HEK293T (cell line): ENCODE measurements around the gene CDH18.

ENCODE experiments used
- CTCF ChIA-PET: fragments of 350-600 bp; formaldehyde crosslinking; extraction: SDS; loops from one replicate; lab custom pipeline; 2021; ENCODE audit warnings: antibody characterized with exemption, inconsistent platforms; lab: Yijun Ruan, JAX
- POLR2A ChIA-PET: fragments of 350-600 bp; formaldehyde crosslinking; extraction: SDS; loops from one replicate; lab custom pipeline; 2020; ENCODE audit warnings: antibody characterized with exemption, inconsistent platforms; lab: Yijun Ruan, JAX
- DNase-seq: peaks from one replicate; pipeline ENCODE4 v3.0.0; 2012; ENCODE audit warnings: mixed read lengths; ENCODE audit errors: extremely low spot score
- ARNT ChIP-seq: fragments of 450-650 bp; IDR thresholded peaks from 2 replicates; pipeline ENCODE4 v1.6.1; 2017; ENCODE audit warnings: mild to moderate bottlenecking
- BHLHE40 ChIP-seq: fragments of 450-650 bp; IDR thresholded peaks from 2 replicates; pipeline ENCODE4 v1.6.1; 2016; ENCODE audit warnings: mild to moderate bottlenecking, moderate library complexity, borderline replicate concordance
- CTBP1 ChIP-seq: fragments of 450-650 bp; IDR thresholded peaks from 2 replicates; pipeline ENCODE4 v1.6.1; 2016; ENCODE audit warnings: borderline replicate concordance
- ELF4 ChIP-seq: fragments of 450-650 bp; IDR thresholded peaks from 2 replicates; pipeline ENCODE4 v1.6.1; 2017; ENCODE audit warnings: antibody characterized with exemption
- FOXA1 ChIP-seq: fragments of 450-650 bp; IDR thresholded peaks from 2 replicates; pipeline ENCODE4 v1.6.1; 2016; ENCODE audit warnings: mild to moderate bottlenecking
- FOXK2 ChIP-seq: fragments of 450-650 bp; IDR thresholded peaks from 2 replicates; pipeline ENCODE4 v1.6.1; 2016; ENCODE audit warnings: mild to moderate bottlenecking
- FOXM1 ChIP-seq: fragments of 450-650 bp; IDR thresholded peaks from 2 replicates; pipeline ENCODE4 v1.6.1; 2017; ENCODE audit warnings: mild to moderate bottlenecking, borderline replicate concordance
- HDGF ChIP-seq: fragments of 450-650 bp; IDR thresholded peaks from 2 replicates; pipeline ENCODE4 v1.6.1; 2017; ENCODE audit warnings: antibody characterized with exemption, borderline replicate concordance
- L3MBTL2 ChIP-seq: fragments of 450-650 bp; conservative IDR thresholded peaks from 2 replicates; pipeline ENCODE4 v1.6.1; 2016; ENCODE audit warnings: mild to moderate bottlenecking
- LEF1 ChIP-seq: fragments of 450-650 bp; IDR thresholded peaks from 2 replicates; pipeline ENCODE4 v1.6.1; 2017; ENCODE audit warnings: mild to moderate bottlenecking, borderline replicate concordance
- NFRKB ChIP-seq: fragments of 450-650 bp; IDR thresholded peaks from 2 replicates; pipeline ENCODE4 v1.6.1; 2016; ENCODE audit warnings: mild to moderate bottlenecking, moderate library complexity
- SP1 ChIP-seq: fragments of 450-650 bp; IDR thresholded peaks from 2 replicates; pipeline ENCODE4 v1.6.1; 2017
- SUZ12 ChIP-seq: fragments of 450-650 bp; IDR thresholded peaks from 2 replicates; pipeline ENCODE4 v1.6.1; 2016; ENCODE audit warnings: mild to moderate bottlenecking
- TARDBP ChIP-seq: fragments of 450-650 bp; IDR thresholded peaks from 2 replicates; pipeline ENCODE4 v1.6.1; 2016
- ZNF384 ChIP-seq: fragments of 450-650 bp; IDR thresholded peaks from 2 replicates; pipeline ENCODE4 v1.6.1; 2016
- TF ChIP-seq, protein P1 (sequence below): fragments of 450-650 bp; IDR thresholded peaks from 2 replicates; pipeline ENCODE4 v1.6.1; 2016

Gene CDH18

DNA sequence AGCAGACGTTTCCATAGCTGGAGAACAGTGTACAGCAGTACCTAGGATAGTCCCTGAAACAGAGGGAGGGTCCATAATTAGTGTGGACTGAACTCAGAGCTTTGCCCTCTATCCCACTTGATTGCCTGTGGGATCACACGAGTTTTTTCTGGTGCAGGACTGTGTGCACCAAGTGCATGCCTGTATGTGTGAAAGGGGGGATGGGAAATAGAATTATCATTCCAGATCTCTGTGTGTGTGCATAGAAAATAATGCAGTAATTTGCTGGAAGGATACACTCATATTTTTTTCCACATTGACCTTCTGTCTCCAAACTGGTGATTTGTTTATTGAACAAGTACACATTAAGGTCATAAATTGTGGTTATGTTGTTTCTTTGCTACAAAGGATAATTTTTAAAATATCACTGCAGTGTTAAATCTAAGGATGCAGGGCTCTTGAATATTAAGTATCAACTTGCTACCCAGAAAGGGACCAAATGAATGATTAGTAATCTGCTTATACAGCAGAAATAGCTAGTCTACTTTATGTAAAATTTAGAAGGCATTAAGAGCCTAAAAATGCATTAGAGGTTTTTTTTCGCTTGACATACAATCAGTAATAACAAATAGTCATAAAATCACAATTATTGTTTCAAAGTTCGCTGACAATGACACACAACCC lies 292.9 kb downstream of the CDH18 start:
- ChIA-PET CTCF (no interaction called here), POLR2A (no interaction called here)

DNA sequence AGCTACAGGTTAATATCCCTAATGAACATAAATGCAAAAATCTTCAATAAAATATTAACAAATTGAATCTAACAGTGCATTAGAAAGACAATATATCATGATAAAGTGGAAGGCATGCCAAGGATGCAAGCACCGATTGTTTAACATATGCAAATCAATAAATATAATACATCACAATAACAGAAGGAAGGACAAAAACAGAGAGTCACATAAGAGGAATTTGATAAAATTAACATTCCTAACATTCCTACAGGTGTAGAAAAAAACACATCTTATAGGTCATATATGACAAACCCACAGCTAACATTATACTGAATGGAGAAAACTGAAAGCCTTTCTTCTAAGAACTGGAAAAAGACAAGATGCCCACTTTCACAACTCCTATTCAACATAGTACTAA lies 297.0 kb downstream of the CDH18 start:
- TF ChIP-seq LEF1 (no peak), NFRKB (no peak), BHLHE40 (no peak), SP1 (no peak), ELF4 (no peak), SUZ12 (no peak), FOXM1 (no peak), FOXK2 (no peak), ZNF384 (no peak), HDGF (no peak), FOXA1 (no peak), CTBP1 (no peak)
- TF ChIP-seq, protein P1, sequence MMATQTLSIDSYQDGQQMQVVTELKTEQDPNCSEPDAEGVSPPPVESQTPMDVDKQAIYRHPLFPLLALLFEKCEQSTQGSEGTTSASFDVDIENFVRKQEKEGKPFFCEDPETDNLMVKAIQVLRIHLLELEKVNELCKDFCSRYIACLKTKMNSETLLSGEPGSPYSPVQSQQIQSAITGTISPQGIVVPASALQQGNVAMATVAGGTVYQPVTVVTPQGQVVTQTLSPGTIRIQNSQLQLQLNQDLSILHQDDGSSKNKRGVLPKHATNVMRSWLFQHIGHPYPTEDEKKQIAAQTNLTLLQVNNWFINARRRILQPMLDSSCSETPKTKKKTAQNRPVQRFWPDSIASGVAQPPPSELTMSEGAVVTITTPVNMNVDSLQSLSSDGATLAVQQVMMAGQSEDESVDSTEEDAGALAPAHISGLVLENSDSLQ: no peak
- ChIA-PET POLR2A (no interaction called here), CTCF (no interaction called here)
- no peak for DNase-seq

More for the DNA sequence above, 292.9 kb downstream of the CDH18 start:
- no peak for TF ChIP-seq NFRKB
- TF ChIP-seq, protein P1: no peak
- TF ChIP-seq ZNF384: no peak
- no peak for TF ChIP-seq FOXK2
- TF ChIP-seq ARNT: no peak
- TF ChIP-seq TARDBP: no peak
- no peak for TF ChIP-seq LEF1
- TF ChIP-seq SUZ12: no peak
- no peak for TF ChIP-seq FOXM1
- TF ChIP-seq CTBP1: no peak
- TF ChIP-seq ELF4: no peak
- no peak for DNase-seq

DNA sequence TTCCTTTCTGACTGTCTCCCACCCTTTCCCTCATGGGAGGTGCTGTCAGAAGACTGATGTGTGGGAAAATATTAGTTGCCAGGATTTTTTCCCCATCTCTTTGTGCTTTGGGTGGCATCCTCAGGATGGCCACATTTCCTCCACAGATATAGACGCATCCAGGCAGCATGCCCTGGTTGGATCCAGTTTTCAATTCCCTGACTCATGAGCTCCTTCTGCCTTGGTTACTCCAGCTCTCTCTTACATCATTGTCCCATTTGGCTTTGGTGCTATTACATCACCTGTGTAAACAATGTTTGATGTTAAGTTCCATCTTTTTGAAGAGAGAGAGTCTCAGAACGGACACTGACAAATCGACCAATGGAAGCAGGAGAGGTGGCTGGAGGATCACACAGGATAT lies 302.5 kb downstream of the CDH18 start:
- ChIA-PET POLR2A (no interaction called here), CTCF (no interaction called here)
- TF ChIP-seq BHLHE40: no peak
- no peak for TF ChIP-seq LEF1
- no peak for DNase-seq

DNA sequence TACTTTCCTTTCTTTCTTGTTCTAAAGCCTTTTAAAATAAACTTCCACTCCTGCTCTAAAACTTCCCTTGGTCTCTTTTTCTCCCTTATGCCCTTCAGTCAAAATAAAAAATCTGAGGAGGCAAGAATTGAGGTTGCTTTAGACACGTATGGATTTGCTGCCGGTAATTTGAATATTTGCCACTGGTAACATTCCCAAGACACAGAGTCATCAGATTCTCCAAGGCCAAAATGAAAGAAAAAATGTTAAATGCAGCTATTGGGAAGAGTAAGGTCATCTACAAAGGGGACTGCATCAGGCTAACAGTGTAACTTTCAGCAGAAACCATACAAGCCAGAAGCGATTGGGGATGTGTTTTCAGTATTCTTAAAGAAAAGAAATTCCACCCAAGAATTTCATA lies 311.1 kb downstream of the CDH18 start:
- TF ChIP-seq BHLHE40 (no peak), HDGF (no peak), CTBP1 (no peak), ELF4 (no peak), LEF1 (no peak), FOXK2 (no peak), NFRKB (no peak), FOXM1 (no peak), ZNF384 (no peak), TARDBP (no peak)
- TF ChIP-seq, protein P1: no peak
- ChIA-PET POLR2A (no interaction called here), CTCF (no interaction called here)
- DNase-seq: no peak

DNA sequence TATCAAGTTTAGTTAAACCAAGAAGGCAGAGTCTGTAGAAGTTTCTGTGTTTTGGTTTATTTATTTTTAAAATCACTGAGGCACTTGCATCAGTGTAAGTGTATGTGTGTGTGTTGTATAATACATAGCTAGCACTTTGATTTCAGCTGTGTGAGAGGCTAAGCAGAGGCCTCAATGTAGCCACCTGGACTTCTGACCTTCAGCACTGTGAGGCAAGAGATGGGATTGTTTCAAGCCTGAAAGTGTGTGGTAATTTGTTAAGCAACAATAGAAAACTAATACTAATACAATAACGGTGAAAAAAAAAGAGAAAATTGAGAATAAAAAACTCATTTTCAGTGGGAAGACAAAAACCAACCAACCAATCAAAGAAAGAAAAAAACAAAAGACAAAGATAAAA lies 327.3 kb downstream of the CDH18 start:
- ChIA-PET CTCF (no interaction called here), POLR2A (no interaction called here)

More for the DNA sequence above, 327.3 kb downstream of the CDH18 start:
- TF ChIP-seq FOXA1 (no peak), HDGF (no peak), SUZ12 (no peak), FOXM1 (no peak), FOXK2 (no peak), BHLHE40 (no peak), NFRKB (no peak), ARNT (no peak), ZNF384 (no peak), ELF4 (no peak), SP1 (no peak), L3MBTL2 (no peak), TARDBP (no peak), LEF1 (no peak), CTBP1 (no peak)
- TF ChIP-seq, protein P1: no peak
- no peak for DNase-seq
